Glomerular endothelial cell (primary cell): Measurements from ENCODE around the gene ROBO3. TPM values are rescaled to one million over a fixed set of nuclear protein-coding genes. Genes with fewer than 3 reads are reported as not detected.

Experiments
- DNase-seq: peaks from one replicate; pipeline ENCODE4 v3.0.0-alpha.2; 2011; ENCODE audit warnings: low read depth, low spot score; ENCODE audit errors: extremely low read depth
- total RNA-seq: library from RNA; depleted of rRNA; stranded (reverse); fragments of >200 nt; gene quantifications from 2 replicates; pipeline ENCODE4 v1.2.3, GENCODE V29; 2015

Gene ROBO3
- total RNA-seq, 1 donor from 2014 or later, result 9.7 TPM

DNA sequence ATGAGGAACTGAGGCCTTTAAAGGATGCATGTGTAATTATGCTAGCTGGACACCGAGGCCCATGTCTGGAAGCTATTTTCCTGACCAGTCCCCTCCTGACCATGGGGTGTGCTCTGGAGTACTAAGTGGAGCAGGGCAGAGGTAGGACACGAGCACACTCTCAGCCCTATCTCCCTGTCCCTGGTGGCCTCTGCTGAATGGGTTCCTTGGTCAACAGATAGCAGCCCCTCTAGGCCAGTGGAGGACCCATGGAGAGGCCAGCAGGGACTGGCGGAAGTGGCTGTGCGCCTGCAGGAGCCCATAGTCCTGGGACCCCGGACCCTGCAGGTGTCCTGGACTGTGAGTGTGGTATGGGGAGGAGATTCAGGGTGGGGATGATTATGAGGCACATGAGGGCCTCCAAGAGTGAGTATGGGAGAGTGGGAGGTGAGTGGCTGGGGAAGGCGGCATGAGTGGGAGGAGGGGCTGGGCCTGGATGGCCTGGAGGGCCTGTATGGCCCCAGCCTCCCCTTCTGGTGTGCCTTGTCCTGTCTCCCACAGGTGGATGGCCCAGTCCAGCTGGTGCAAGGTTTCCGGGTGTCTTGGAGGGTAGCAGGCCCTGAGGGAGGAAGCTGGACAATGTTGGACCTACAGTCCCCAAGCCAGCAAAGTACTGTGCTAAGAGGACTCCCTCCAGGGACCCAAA, 9.5 kb downstream of the ROBO3 start:
- no peak for DNase-seq

DNA sequence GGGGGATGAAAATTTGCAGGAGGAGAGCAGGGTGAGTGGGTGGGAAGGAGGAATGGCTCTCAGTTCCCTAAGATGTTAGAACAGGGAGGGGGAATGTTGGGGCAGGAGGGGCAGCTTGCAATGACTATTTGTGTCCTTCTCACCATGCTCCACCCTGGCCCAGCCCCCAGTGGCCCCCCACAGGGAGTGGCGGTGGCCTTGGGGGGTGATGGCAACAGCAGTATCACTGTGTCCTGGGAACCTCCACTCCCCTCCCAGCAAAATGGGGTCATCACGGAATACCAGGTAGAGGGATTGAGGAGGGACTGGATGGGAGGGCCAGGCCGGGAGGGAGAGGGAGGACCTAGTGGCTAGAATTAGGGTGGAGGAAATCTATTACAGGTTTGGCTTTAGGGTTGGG, 10.2 kb downstream of the ROBO3 start:
- DNase-seq, result no peak

DNA sequence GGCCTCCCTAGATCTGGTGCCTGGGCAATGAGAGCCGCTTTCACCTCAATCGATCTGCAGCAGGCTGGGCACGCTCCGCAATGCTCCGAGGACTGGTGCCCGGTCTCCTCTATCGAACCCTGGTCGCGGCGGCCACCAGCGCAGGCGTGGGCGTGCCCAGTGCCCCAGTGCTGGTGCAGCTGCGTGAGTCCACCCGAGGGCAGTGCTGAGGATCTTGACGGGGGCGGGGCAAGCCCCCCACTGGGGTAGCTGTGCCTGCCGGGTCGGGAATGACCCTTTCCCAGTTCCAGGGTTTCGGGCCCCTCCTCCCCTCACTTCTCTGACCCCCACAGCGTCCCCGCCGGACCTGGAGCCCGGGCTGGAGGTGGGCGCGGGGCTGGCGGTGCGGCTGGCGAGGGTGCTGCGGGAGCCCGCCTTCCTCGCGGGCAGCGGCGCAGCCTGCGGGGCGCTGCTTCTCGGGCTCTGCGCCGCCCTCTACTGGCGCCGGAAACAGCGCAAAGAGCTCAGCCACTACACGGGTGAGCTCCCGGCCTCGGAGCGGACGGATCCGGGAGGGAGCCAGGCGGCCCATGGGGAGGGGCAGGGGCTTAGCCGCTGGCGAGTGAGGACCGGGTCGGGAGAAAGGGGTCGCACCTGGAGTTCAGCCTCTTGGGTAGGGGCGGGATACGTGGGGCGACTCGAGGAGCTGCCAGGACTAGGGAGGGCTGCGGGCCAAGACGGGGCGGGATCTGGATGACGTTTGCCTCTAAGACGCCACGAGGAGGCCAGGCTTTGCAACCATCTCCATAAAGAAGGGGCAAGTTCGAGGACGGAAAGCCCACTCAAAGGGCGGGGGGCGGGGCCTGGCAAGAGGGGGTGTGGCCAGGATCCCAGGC, 10.9 kb downstream of the ROBO3 start:
- peak; percentile 68 for DNase-seq

DNA sequence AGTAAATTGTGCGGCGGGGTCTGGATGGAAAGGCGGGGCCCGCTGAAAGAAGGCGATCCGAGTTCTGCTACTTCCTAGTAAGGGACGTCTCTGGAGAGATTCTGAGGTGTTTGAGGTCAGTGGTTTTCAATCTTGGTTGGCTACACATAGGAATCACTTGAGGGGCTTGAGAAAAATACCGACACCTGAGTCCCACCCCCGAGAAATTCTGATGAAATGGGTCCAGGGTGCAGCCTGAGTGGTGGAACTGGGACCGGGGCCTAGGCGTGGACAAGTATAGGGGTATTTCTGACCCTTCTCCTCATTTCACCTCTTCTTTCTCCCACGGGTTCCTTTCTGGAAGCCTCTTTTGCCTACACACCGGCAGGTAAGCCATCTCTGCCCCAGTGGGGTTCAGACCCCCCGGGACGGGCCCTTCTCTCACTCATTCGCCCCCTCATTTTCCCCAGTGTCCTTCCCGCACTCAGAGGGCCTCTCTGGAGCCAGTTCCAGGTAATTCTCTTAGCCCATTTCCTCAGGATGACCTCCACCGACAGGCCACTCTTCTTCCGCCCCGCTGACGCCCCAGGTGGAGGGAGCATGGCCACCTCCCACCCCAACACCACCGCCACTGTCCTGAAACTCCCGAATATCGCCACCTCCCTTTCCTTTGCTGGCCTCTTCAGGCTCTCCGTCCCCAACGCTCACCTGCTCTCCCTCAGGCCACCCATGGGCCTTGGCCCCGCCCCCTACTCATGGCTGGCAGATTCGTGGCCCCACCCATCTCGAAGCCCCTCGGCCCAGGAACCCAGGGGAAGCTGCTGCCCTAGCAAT, 11.8 kb downstream of the ROBO3 start:
- no peak for DNase-seq

DNA sequence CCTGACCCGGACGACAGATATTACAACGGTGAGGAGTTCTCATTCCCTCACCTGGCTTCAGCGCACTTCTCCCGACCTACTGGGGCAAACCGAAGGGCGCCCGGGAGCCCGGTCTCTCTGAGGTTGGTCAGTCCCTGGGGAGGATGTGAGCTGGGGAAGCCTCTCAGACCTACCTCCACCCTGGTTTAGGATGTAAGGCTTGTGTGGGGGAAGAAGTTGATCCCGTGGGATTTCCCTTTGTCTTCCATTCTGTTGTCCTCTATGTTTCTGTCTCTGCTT, 12.3 kb downstream of the ROBO3 start:
- DNase-seq, result no peak

DNA sequence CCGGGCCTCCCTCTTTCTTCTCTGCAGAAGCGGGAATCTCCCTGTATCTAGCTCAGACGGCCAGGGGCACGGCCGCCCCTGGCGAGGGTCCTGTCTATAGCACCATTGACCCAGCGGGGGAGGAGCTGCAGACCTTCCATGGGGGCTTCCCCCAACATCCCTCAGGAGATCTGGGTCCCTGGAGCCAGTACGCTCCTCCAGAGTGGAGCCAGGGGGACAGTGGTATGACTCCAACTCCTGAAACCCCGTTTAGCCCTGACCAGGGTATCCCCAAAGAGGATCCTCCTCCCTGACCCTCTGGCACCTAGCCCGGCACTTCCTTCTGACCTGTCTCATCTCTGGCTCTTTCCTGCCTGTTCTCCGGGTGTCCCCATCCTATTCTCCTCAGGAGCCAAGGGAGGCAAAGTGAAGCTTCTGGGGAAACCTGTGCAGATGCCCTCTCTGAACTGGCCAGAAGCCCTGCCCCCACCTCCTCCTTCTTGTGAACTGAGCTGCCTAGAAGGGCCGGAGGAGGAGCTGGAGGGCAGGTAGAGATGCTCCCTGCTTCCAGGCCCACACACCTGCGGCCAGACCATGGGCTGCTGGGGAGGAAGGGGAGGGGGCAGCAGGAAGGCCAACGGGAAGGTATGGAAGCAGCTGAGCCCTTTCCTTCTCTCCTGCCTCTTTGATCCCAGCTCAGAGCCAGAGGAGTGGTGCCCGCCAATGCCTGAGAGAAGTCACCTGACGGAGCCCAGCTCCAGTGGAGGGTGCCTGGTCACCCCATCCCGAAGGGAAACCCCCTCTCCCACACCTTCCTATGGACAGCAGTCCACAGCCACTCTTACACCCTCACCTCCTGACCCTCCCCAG, 12.9 kb downstream of the ROBO3 start:
- DNase-seq, result no peak

DNA sequence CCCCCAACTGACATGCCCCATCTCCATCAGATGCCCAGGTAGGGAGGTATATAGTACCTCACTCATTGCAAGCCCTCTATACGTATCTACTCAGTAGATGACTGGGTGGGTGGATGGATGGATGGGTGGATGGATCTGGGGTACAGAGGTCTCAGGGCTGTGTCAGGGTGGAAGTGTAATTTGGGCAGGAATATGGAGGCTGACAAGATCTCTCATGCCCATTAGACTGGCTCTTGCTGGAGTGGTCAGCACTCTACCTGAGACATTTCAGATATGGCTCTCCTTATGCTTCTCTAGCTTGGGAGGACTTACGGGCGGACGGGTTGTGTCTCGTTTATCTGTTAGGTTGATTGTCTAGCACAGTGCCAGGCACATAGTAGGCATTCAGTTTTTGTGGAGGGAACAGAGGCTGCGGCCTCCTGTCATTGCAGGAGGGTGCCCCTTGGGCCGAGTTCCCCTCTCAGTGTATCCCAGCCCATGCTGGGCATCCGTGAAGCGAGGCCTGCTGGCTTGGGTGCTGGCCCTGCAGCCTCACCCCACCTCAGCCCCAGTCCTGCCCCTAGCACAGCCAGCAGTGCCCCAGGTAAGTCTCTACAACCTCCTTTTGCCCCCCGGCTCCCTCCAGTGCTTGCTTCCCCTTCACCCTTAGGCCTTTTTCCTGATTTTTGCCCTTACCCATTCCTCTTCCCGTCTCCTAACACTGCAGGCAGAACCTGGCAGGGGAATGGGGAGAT, 13.7 kb downstream of the ROBO3 start:
- no peak for DNase-seq

DNA sequence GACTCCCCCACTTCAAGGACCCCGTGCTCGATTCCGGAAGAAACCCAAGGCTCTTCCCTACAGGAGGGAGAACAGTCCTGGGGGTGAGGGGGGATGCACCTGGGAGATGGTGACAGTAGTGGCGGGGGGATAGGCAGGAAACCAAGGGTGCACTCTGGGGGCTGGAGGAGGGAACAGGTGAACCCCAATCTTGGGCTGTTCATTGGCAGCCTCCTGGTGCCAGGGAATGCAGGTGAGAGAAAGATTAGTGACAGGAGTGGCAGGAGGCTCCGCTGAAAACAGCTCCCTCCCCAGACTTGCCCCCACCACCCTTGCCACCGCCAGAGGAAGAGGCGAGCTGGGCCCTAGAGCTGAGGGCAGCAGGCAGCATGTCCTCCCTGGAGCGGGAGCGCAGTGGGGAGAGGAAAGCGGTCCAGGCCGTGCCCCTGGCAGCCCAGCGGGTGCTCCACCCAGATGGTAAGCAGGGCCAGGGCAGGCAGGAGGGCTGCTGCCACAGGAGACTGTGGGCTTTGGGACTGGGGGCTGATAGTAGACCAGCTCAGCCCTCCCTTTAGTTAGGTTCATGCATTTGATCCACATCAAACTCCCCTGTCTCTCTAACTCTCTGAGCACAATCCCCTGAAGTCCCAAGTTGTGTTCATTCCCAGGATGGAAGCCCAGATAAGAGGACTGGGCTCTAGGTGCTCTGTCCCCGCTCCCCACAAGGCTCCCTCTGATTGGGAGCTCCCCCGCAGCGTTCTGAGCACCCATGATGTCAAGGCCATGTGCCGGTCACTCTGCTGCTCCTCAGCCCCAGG, 14.5 kb downstream of the ROBO3 start:
- DNase-seq, result no peak

DNA sequence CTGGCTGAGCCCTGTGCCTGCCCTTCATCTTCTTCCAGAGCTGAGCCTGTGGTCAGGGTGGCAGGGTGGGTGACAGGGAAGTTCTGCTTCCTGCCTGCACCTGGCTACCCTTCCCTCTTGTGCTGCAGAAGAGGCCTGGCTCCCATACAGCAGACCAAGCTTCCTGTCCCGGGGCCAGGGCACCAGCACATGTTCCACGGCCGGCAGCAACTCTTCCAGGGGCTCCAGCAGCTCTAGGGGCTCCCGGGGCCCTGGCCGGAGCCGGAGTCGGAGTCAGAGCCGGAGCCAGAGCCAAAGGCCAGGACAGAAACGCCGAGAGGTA, 15.0 kb downstream of the ROBO3 start:
- DNase-seq, result no peak

DNA sequence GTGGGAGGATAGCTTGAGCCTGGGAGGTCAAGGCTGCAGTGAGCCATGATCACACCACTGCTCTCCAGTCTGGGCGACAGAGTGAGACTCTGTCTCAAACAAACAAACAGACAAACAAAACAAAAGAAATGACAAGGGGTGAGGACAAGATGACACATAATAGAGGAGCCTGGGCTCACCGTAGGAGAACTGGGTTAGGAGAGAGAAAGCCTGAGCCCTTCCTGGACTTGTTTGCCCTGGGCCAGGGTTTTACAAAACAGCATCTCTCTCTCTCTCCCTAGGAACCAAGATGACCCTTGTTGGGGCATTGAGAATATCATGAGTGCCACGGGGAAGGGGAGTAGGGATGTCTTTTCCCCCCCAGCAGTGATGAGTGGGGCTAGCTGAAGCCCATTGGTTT, 15.7 kb downstream of the ROBO3 start:
- no peak for DNase-seq

DNA sequence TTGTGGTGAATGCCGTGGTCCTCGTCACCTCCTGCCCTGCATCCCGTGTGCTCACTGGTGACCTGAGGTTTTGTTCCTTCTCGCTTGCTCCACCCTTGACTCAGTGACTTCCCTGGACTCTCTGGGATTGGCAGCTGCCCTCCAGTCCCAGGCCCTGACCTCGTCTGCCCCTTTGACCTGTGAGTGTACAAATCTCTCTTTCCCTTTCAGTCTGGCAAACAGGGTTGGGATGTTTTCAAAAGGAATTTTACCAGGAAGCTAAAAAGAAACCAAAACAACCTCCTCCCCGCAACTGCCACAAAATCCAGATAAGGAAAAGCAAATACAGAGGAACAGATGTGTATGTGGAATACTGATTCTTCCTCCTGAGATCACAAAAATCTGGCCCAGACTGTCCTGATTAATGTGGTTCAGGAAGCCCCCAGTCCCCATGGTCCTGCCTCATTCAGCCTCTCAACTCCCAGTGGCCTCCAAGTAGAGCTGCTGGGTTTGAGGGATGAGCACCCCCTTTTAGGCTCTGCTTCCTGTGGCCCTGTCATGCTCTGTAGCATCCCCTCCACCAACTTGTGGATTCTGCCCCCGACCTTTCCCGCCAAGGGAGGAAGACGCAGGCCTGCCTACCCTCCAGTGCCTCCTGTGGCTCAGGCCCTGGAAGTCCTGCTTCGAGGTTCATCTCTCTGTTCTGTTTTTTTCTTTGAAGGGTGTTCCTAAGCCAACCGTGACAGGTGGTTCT, 17.3 kb downstream of the ROBO3 start:
- no peak for DNase-seq

DNA sequence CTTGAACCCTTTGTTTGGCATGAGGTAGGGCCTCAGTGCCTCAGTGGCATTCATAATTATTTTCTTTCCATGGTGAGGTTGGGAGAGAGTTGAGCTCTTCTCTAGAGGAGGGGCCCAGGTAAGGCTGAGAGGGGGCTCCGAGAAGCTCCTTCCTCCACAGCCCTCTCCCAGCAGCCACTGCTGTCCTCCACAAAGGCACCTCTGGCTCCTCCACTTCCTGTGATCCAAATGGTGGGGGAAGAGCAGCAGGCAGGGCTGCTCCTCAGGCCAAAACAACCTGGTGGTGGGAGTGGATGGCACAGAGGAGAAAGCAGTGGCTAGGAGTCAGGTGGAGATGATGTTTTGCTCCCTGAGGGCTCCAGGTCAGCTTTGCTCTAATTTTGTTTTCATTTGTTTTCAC, 19.1 kb downstream of the ROBO3 start:
- DNase-seq, result no peak

DNA sequence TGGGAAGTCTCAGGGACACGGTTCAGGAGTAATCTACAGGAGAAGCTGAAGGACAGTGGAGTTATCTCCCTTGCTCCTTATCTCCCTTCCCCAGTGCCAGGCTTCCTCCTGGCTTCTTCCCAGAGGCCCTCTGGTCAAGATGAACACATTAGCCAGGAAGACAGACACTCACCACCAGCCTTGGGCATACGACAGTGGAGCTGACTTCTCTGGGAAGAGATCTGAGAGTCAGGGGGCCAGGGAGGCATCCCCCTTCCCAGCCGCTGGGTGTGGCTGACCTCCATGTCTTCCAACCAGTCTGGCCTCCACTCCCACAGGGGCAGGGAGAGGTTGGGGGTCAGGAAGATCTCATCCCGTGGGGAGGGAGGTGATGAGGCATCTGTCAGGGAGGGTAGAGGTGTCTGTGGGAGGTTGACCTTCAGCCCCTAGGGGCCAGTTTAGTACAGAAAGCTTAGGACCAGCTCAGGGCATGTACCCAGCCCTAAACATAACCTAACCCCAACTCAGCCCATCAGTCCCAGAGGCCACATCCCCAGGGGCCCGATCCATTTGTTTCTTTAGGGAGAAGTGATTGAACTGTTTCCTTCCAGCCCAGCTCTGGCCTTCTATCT, 19.7 kb downstream of the ROBO3 start:
- DNase-seq, result no peak

DNA sequence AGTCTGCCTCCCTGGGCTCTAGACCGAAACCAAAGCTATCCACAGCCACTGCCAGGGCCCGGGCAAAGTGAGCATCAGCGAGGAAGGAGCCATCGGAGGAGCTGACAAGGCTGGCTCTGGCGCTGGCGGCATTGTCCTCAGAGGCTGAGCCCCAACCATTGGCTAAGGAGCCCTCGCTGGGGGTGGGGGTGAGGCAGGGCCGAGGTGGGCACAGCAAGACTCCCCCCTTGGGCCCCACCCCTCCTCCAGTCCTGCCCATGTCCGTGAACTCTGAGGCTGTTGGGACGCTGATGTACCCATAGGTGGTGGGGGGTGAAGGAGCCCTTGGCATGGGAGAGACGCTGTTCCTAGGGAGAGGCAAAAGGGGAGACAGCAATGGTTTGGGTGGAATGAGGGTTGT, 21.2 kb downstream of the ROBO3 start:
- no peak for DNase-seq

DNA sequence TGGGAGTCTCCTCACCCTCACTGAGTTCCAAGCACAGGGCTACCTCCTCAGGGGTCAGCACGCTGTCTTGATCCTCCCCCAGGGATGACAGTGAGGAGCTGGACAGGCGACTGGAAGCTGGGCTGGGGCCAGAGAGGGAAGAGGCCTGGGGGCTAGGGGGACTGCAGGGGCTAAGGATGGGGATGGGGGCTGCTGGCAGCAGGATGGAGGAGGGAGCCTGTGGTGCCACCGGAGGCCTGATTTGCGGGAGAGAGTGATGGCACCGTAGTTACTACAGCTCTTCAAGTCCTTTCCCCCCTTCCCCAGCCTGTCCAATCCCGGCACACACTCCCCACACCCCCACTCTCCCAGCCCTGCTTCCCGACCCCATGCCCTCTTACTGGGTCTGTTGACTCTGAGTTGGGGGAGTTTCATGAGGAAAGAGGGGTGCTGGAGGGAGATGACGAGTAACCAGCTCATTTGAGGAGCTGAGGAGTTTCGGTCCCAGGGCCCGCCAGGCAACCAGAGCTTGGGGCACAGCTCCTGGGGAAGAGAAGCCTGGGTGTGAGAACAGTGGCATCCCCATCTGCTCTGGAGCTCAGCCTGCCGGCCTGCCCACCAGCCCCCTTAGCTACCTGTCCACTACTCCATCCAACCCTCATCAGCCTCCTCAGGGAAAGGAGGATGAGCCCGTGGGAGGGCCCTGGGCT, 21.9 kb downstream of the ROBO3 start:
- no peak for DNase-seq

DNA sequence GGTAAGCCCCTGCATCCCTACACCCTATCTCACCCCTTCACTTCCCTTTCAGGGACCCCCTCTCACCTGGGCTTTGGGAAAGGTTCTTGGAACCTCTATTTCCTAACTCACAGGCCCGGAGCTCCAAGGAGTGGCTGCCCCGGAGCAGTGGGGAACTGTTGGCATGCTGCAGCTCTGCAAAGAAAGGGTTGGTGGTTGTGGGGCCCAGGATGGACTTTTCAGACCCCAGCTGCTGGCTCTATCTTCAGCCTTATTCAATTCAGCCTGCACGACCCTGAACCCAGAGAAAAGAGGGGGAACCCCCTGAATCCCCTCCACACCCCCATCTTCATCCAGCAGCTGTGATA, 22.4 kb downstream of the ROBO3 start:
- DNase-seq, result no peak

DNA sequence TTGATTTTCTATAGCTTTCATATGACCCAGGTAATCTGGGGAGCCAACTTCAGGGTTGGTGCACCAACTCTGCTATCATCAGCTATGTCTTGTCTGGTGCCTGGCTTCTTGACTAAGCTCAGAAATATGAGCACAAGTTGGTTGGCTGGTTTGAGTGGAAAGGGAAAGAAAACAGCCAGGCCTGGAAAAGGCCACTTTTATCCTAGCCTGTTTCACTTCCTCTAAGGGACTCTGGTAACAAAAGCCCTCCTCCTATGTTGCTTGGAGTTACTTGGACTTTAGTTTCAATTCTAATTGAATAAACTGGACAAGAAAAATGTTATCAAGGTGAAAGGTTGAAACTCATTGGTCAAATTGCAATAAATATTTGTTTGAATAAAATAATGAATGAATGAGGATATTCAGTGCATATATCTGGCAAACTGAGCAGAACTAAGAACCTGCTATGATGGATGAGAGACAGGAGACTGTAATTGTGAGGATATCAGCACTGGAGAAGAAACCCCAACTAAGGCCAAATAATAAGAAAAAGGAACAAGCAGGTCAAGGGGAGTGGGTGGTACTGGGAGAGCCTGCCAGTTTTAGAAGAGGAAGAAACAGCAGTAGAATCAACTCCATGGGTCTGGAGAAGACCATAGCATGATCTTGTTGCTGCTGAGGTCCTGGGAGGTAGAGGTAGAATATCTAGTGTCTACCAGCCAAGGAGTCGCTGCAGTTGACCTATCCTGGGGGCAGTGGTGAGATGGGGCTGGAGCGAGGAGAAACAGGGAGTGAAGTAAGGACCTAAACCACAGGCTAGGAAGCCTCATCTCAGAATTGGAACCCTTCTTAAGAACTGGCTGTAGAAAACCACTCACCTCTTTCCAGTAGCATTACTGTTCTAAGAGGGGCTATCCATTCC, 24.2 kb downstream of the ROBO3 start:
- DNase-seq, result no peak
